Breast epithelium (tissue), 4 donors: Measurements from ENCODE around the gene TNFRSF18. TPM values are rescaled to one million over a fixed set of nuclear protein-coding genes. Genes with fewer than 3 reads are reported as not detected.

Source experiments
- DNase-seq, 2 donors: peaks; one replicate each; pipeline ENCODE4 v3.0.0-alpha.2; 2019; ENCODE audit warnings: low spot score in 2 of 2
- H3K27ac ChIP-seq, 2 donors: fragments of 200-600 bp; sonication (generic) in 1 of 2; one replicate each; pipeline ENCODE4 v1.5.1; 2016 to 2019; ENCODE audit warnings: mild to moderate bottlenecking in 1 of 2
- H3K27me3 ChIP-seq, 2 donors: fragments of 200-600 bp; sonication (generic) in 1 of 2; one replicate each; pipeline versions ENCODE4 v1.5.1 to v1.6.0; 2017 to 2019; ENCODE audit warnings: control low read depth in 1 of 2, mild to moderate bottlenecking in 1 of 2
- H3K36me3 ChIP-seq: fragments of 200-600 bp; one replicate; pipeline ENCODE4 v1.5.1; 2019
- H3K4me1 ChIP-seq, 2 donors: fragments of 200-600 bp; sonication (generic); one replicate each; pipeline ENCODE4 v1.5.1; 2016 to 2019; ENCODE audit warnings: control low read depth in 1 of 2
- H3K4me3 ChIP-seq, 3 donors: fragments of 200-600 bp; sonication (generic); 1 replicate in 2 of 3; 2 replicates in 1 of 3; pipeline ENCODE4 v1.5.1; 2016 to 2019; ENCODE audit warnings: mild to moderate bottlenecking in 3 of 3, moderate library complexity in 2 of 3
- H3K9me3 ChIP-seq, 2 donors: fragments of 200-600 bp; sonication (generic) in 1 of 2; one replicate each; pipeline ENCODE4 v1.5.1; 2016 to 2019; ENCODE audit warnings: control low read depth in 1 of 2
- CTCF ChIP-seq, 3 donors: fragments of 450-650 bp; IDR thresholded peaks; one replicate each; pipeline ENCODE4 v1.5.1; 2016 to 2017; ENCODE audit warnings: antibody characterized with exemption in 3 of 3, mild to moderate bottlenecking in 3 of 3, moderate library complexity in 3 of 3
- POLR2A ChIP-seq: fragments of 450-650 bp; IDR thresholded peaks from one replicate; pipeline ENCODE4 v1.6.1; 2016; ENCODE audit warnings: antibody characterized with exemption, mild to moderate bottlenecking, moderate library complexity
- POLR2AphosphoS5 ChIP-seq, 3 donors: sonication (generic); formaldehyde crosslinking; IDR thresholded peaks; one replicate each; pipeline ENCODE4 v1.6.1; 2017; ENCODE audit warnings: antibody characterized with exemption in 3 of 3
- intact Hi-C: fragments of 100-400 bp; cut with DNase I; formaldehyde crosslinking; loops from one replicate; pipeline ENCODE4 v1.15.1; 2023; ENCODE audit warnings: low total_unique reads
- total RNA-seq, 3 donors: library from RNA; depleted of rRNA; stranded (reverse); fragments of >200 nt; gene quantifications; one replicate each; pipeline ENCODE4 v1.1.0, GENCODE V29; 2016

Gene TNFRSF18
- total RNA-seq, 3 donors from 2014 or later: 1.9 to 5.9 TPM; not detected in 1

GRCh38 chr1:1226566-1227362 is 20.4 kb upstream of the TNFRSF18 start:
- Histone ChIP-seq H3K4me1 (peaks cover 7 to 19% of the 10 kb centered on the region in 2 donors), H3K4me3 (no peak overlapping the region), H3K9me3 (no peaks in the 10 kb centered on the region), H3K27me3 (no peaks in the 10 kb centered on the region), H3K36me3 (peaks cover 10% of the 10 kb centered on the region), H3K27ac (no peak overlapping the region)
- no peak for TF ChIP-seq POLR2A
- no peak for TF ChIP-seq POLR2AphosphoS5 (IDR thresholded peaks at IDR 0.05)
- no peak for TF ChIP-seq CTCF (IDR thresholded peaks at IDR 0.05)
- no peak for DNase-seq
- intact Hi-C loops: no loop called here

DNA sequence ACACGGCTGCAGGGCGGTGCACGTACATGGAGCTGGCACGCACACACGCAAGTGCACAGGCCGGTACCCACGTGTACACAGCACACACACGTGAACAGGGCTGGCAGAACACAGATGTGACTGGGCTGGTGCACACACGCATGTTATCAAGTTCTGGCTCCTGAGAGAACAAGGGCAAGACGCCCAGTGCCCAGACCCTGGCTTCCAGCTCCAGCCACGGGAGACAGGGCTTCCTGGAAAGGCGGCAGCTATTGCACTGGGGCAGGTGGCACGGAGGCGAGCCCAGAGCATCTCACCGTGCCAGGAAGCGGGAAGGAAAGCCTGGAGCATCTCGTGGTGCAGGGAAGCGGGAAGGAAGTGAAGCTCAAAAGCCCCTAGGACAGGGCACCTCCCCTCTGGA is 19.5 kb upstream of the TNFRSF18 start:
- Histone ChIP-seq H3K4me1 (peaks cover 7 to 18% of the 10 kb centered on the region in 2 donors), H3K27me3 (no peaks in the 10 kb centered on the region), H3K27ac (no peak overlapping the region), H3K4me3 (no peak overlapping the region), H3K9me3 (no peaks in the 10 kb centered on the region), H3K36me3 (peaks cover 15% of the 10 kb centered on the region)
- intact Hi-C loops: no loop called here
- TF ChIP-seq CTCF (IDR thresholded peaks at IDR 0.05) (no peak), POLR2AphosphoS5 (IDR thresholded peaks at IDR 0.05) (no peak), POLR2A (no peak)
- no peak for DNase-seq

GRCh38 chr1:1225238-1225845 is 18.9 kb upstream of the TNFRSF18 start:
- H3K27ac ChIP-seq: no peak overlapping the region
- intact Hi-C loops: no loop called here
- H3K36me3 ChIP-seq: peaks cover 15% of the 10 kb centered on the region
- H3K4me1 ChIP-seq: peaks cover 2 to 12% of the 10 kb centered on the region in 2 donors
- no peaks in the 10 kb centered on the region for H3K27me3 ChIP-seq
- H3K4me3 ChIP-seq: no peak overlapping the region
- H3K9me3 ChIP-seq: no peaks in the 10 kb centered on the region
- DNase-seq: no peak
- no peak for TF ChIP-seq CTCF (IDR thresholded peaks at IDR 0.05)
- no peak for TF ChIP-seq POLR2AphosphoS5 (IDR thresholded peaks at IDR 0.05)
- no peak for TF ChIP-seq POLR2A

DNA sequence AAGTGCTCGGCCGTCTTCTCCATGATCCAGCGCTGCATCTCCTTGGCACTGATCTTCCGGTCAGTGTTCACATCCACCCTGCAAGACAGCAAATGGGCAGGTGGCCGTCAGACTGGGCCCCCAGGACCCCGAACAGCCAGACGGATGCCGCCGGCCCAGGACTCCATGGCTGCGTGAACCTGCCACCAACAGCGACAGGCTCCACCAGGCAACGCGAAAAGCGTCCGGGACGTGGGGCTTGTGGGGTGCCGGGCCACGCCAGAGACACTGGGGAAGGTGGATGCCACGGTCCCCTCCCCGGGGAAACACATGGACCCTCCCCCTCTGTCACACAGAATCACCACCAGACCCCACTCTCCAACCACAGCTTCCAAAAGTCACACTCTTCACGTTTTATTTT is 17.5 kb upstream of the TNFRSF18 start:
- DNase-seq: no peak
- intact Hi-C loops: no loop called here
- Histone ChIP-seq H3K27me3 (no peaks in the 10 kb centered on the region), H3K9me3 (no peaks in the 10 kb centered on the region), H3K36me3 (peaks cover 15% of the 10 kb centered on the region), H3K4me3 (no peak overlapping the region), H3K4me1 (no peaks in the 10 kb centered on the region), H3K27ac (no peak overlapping the region)
- TF ChIP-seq POLR2AphosphoS5 (IDR thresholded peaks at IDR 0.05) (no peak), POLR2A (no peak)

GRCh38 chr1:1223321-1223720 is 16.9 kb upstream of the TNFRSF18 start:
- H3K27ac ChIP-seq: no peak overlapping the region
- no peaks in the 10 kb centered on the region for H3K27me3 ChIP-seq
- no peaks in the 10 kb centered on the region for H3K9me3 ChIP-seq
- H3K4me1 ChIP-seq: no peaks in the 10 kb centered on the region
- H3K4me3 ChIP-seq: no peak overlapping the region
- TF ChIP-seq CTCF (IDR thresholded peaks at IDR 0.05) (no peak), POLR2A (no peak), POLR2AphosphoS5 (IDR thresholded peaks at IDR 0.05) (no peak)
- intact Hi-C loops: no loop called here
- no peak for DNase-seq
- peaks cover 11% of the 10 kb centered on the region for H3K36me3 ChIP-seq
